Endothelial cell of umbilical vein (primary cell): ENCODE results near the gene C5orf15.

ENCODE experiments used
- CTCF ChIP-seq, 2 donors: IDR thresholded peaks; 1 replicate in 1 of 2; 2 replicates in 1 of 2; pipeline ENCODE4 v1.5.1; 2011; ENCODE audit warnings: low read length in 2 of 2, mild to moderate bottlenecking in 2 of 2, moderate library complexity in 2 of 2, control low read depth in 1 of 2, inconsistent platforms in 1 of 2, low read depth in 1 of 2; ENCODE audit not compliant: insufficient read depth in 1 of 2; ENCODE audit errors: extremely low read depth in 1 of 2
- POLR2A ChIP-seq: IDR thresholded peaks from 2 replicates; pipeline ENCODE4 v1.6.1; 2012; ENCODE audit warnings: low read depth, mild to moderate bottlenecking, control low read depth, low read length

DNA sequence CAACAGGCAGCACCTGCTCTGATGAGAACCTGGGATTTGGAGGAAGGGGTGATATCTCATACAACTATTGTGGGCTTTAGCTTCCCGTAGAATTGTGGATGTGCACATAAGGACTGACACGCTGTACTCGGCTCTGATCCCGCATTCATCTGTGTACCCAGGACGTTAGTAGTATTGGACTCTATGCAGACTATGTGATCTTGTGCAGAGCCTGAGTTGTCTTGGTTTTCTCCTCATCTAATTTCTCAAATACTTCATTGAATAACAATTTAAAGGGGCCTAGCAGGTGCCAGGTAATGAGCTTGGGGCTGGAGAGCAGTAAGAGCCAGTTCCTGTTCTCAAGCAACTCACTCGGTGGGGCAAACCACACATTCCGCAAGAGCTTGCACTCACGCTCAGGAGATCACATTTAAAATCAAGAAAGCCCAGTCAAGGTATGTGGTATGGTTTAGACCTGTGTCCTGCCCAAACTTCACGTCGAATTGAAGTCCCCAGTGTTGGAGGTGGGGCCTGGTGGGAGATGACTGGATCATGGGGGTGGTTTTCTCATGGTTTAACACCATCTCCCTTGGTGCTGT is 14.8 kb downstream of the C5orf15 start:
- TF ChIP-seq POLR2A (no peak), CTCF (IDR thresholded peaks at IDR 0.05; ENCODE audit: extremely low read depth in 1 of 2, insufficient read depth in 1 of 2, low read depth in 1 of 2, low read length in 2 of 2) (no peak)
